HepG2 (cell line): ENCODE data around the gene AFF2.

ENCODE experiments used
- HNRNPK ChIP-seq: fragments of 200-400 bp; formaldehyde crosslinking; IDR thresholded peaks from 2 replicates; pipeline ENCODE4 v1.6.1; 2018; ENCODE audit warnings: low read length, low read depth, moderate library complexity, mild to moderate bottlenecking; ENCODE audit not compliant: poor library complexity, severe bottlenecking
- JUND ChIP-seq: sonication (generic); formaldehyde crosslinking; IDR thresholded peaks from 2 replicates; pipeline ENCODE4 v1.8.0; 2022; ENCODE audit warnings: mild to moderate bottlenecking, missing genetic modification reagents
- POLR2A ChIP-seq, 2 experiments: IDR thresholded peaks; 2 replicates each; pipeline ENCODE4 v1.6.1; 2011; ENCODE audit warnings: low read depth in 2 of 2, low read length in 2 of 2, mild to moderate bottlenecking in 1 of 2, moderate library complexity in 1 of 2; ENCODE audit not compliant: insufficient read depth in 1 of 2
- RAD21 ChIP-seq: fragments of 450-650 bp; formaldehyde crosslinking; IDR thresholded peaks from 2 replicates; pipeline ENCODE4 v1.5.0; 2020; ENCODE audit warnings: mild to moderate bottlenecking
- SMC3 ChIP-seq: IDR thresholded peaks from 2 replicates; pipeline ENCODE4 v1.6.1; 2011; ENCODE audit warnings: low read length, improper control_type of control experiment
- SP1 ChIP-seq, 2 experiments: fragments of 450-650 bp in 1 of 2; sonication (generic) in 1 of 2; formaldehyde crosslinking in 1 of 2; IDR thresholded peaks; 2 replicates each; pipeline versions ENCODE4 v1.4.0 to v1.6.1; 2016 to 2020; ENCODE audit warnings: missing genetic modification reagents in 1 of 2

DNA sequence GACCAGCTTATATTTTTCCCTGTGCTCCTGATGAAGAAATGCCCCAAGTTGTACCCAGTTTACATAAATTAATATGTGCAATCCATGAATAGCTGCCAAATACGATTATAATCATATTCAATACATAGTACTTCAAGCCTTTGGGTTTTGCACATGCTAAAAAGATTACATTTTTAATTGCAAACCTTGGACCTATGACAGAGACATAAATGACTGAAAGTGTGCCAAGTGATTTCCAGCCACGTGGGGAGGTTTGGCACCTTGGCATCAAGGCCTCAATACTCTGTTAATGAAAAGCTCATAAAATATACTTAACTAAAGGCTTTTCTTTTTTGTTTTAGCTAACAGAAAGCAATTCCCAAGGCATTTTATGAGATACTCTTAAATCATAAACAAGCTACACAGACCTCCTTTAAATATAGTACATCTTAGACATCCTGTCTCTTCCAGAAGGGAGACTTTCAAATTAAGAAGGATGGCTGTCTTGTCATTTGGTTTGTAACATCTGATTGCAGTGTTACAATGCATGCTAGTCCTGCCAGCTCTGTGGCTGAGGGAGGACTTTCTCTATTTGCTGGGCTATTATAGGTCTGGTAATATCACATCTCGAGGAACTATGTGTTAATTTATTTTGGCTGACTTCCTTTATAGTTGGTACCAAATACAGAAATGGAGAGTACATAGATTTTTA, 404.1 kb downstream of the AFF2 start:
- TF ChIP-seq JUND (CRISPR knock-in tag) (no peak), SP1 (IDR thresholded peaks at IDR 0.05) (no peak), SP1 (CRISPR knock-in tag; IDR thresholded peaks at IDR 0.05) (no peak), POLR2A (IDR thresholded peaks at IDR 0.05; ENCODE audit: insufficient read depth in 1 of 2, low read depth in 2 of 2, low read length in 2 of 2) (no peak), SMC3 (no peak), RAD21 (CRISPR knock-in tag) (no peak), HNRNPK (no peak)
